ENCODE measurements around the gene PLXNA4.

GRCh38 chr7:132402751-132403245 lies 173.5 kb downstream of the PLXNA4 start:
- TF ChIP-seq CTCF (IDR thresholded peaks at IDR 0.05) (no peak), POLR2A (IDR thresholded peaks at IDR 0.05) (no peak), POLR2AphosphoS5 (IDR thresholded peaks at IDR 0.05) (no peak), EP300 (IDR thresholded peaks at IDR 0.05; ENCODE audit: low read depth) (no peak)
